Fibroblast of the aortic adventitia (primary cell): ENCODE data around the gene COL19A1. TPM values are rescaled to one million over a fixed set of nuclear protein-coding genes. Genes with fewer than 3 reads are reported as not detected.

Experiments
- DNase-seq: peaks from one replicate; pipeline ENCODE4 v3.0.0-alpha.2; 2010; ENCODE audit warnings: low read depth
- H3K4me3 ChIP-seq: 2 replicates; pipeline ENCODE4 v1.5.1; 2011; ENCODE audit warnings: low read depth, mild to moderate bottlenecking, control low read depth, low read length, moderate library complexity
- CTCF ChIP-seq: IDR thresholded peaks from 2 replicates; pipeline ENCODE4 v1.5.1; 2011; ENCODE audit warnings: mild to moderate bottlenecking, low read length, control low read depth, inconsistent platforms; ENCODE audit not compliant: insufficient read depth
- total RNA-seq: library from RNA; depleted of rRNA; stranded (reverse); fragments of >200 nt; gene quantifications from 2 replicates; pipeline ENCODE4 v1.2.3, GENCODE V29; 2012; ENCODE audit warnings: low replicate concordance

The COL19A1 gene
- total RNA-seq, 1 donor = 0.09 TPM

GRCh38 chr6:69846770-69847491, 19.4 kb upstream of the COL19A1 start:
- H3K4me3 ChIP-seq = no peak overlapping the region
- DNase-seq = no peak
- TF ChIP-seq CTCF = no peak

DNA sequence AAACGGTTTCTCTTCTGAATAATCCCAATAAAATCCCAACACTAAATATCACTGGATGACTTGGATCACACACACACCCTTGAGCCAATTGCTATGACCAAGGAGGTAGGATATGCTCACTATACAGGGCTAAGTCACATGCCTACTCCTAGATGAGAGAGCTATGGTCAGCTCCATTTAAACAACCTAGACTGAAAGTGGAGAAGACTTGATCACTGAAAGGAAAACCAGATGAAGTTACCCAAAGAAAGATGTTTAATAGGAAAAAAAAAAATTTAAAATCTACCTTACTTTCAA, 18.9 kb upstream of the COL19A1 start:
- no peak overlapping the region for H3K4me3 ChIP-seq
- TF ChIP-seq CTCF = no peak
- DNase-seq = no peak

DNA sequence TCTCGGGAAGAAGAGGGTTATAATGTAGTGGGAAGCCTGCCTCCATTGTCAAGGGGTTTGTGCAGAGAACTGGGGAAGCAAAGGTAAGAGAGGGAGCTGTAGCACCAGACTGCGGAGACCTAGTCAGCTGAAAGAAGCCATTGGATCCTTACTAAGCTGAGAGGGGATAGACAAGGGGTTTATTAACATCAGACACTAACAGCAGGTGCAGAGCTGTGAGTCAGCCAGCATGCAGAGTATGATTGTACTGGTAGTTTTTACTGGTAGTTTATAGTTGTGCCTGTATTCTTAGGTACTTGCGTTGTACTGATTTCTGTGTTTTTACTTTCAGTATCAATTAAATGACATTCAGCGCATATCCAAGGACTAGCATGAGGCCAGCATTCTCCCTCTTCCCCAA, 17.8 kb upstream of the COL19A1 start:
- no peak for TF ChIP-seq CTCF
- no peak for DNase-seq
- H3K4me3 ChIP-seq = no peak overlapping the region

DNA sequence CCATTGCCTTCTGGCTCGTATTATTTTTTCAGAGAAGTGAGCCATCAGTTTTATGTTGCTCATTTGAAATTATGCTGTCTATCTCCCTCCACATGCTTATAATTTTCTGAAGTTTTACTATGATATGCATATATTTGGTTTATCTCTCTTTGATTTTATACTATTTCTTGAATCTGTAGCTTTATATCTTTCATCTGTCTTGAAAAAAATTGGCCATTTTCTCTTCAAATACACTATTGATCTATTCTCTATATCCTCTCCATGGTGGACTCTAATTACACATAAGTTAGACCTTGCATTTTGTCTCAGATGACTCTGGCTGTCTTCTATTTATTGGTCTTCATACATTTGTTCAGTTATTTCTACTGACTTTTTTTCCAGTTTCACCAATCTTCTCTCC, 13.7 kb upstream of the COL19A1 start:
- H3K4me3 ChIP-seq = no peak overlapping the region
- DNase-seq = no peak
- TF ChIP-seq CTCF = no peak

- TF ChIP-seq CTCF = no peak
- no peak for DNase-seq
- H3K4me3 ChIP-seq = no peak overlapping the region
Observed at GRCh38 chr6:69861986-69862385, 4.4 kb upstream of the COL19A1 start.

- no peak overlapping the region for H3K4me3 ChIP-seq
- DNase-seq = no peak
- no peak for TF ChIP-seq CTCF
Observed at GRCh38 chr6:69863766-69864165, 2.6 kb upstream of the COL19A1 start.

DNA sequence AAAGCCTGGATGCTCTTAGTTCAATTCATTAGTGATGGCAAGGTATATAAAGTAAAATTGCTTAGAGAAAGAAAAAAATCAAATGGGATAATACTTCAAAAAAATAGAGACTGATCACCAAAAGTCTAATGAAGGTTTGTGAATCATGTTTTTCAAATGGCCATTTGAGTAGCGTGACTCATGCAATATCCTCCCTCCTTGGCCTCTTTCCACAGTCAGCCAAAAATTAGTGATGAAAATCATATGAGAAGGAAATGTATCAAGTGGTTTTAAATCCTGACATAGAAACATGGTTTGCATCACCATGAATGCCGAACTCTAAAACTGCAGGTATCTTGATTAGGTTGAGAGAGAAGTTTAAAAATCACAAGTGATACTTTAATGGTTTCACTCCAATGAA, 1.2 kb upstream of the COL19A1 start:
- peak; percentile 62 for DNase-seq
- no peak overlapping the region for H3K4me3 ChIP-seq
- no peak for TF ChIP-seq CTCF
